Measurements from ENCODE around the gene KLHL29. TPM values are rescaled to one million over a fixed set of nuclear protein-coding genes. Genes with fewer than 3 reads are reported as not detected.

KLHL29 gene
- total and polyA plus RNA-seq, 8 donors = 1.8 to 10.5 (median 2.8) TPM

- no peak for DNase-seq
- Histone ChIP-seq H3K27ac (no peak overlapping the region), H3K4me1 (no peaks in the 10 kb centered on the region), H3K36me3 (no peaks in the 10 kb centered on the region), H3K4me3 (no peak overlapping the region), H3K9me3 (no peaks in the 10 kb centered on the region), H3K27me3 (peaks cover 0 to 31% of the 10 kb centered on the region in 2 donors)
- intact Hi-C loops (cut with DNase I) = no loop called here
- no peak for TF ChIP-seq CTCF (IDR thresholded peaks at IDR 0.05)
- ATAC-seq = no peak
Measured at GRCh38 chr2:23467618-23468017, 82.6 kb downstream of the KLHL29 start.

GRCh38 chr2:23468474-23469141, 83.6 kb downstream of the KLHL29 start:
- H3K4me1 ChIP-seq = no peaks in the 10 kb centered on the region
- no peak for ATAC-seq
- intact Hi-C loops (cut with DNase I) = no loop called here
- no peak for DNase-seq
- no peaks in the 10 kb centered on the region for H3K9me3 ChIP-seq
- H3K36me3 ChIP-seq = no peaks in the 10 kb centered on the region
- H3K27me3 ChIP-seq = peaks cover 0 to 38% of the 10 kb centered on the region in 2 donors
- H3K27ac ChIP-seq = no peak overlapping the region
- H3K4me3 ChIP-seq = no peak overlapping the region
- no peak for TF ChIP-seq CTCF (IDR thresholded peaks at IDR 0.05)

DNA sequence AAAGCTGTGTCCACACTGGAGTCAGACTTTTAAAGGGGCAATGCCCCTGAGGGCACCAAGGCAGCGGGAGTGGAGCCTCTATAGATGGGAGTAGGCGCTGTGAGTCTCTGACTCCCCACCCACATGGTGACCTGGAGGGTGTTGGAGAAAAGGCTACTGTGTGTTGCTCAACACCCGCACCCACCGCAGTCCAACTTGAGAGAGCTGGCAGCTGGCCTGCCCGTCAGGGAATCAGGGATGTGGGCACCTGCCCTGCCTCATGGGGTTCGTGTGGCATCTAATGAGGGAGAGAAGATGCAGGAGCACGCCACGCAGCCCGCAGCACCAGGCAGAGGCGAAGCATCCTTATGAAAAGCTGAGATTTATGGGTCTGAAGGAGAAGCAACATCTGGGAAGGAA, 84.2 kb downstream of the KLHL29 start:
- H3K4me3 ChIP-seq = no peak overlapping the region

GRCh38 chr2:23475036-23475435, 90.1 kb downstream of the KLHL29 start:
- intact Hi-C loops (cut with DNase I) = no loop called here
- ATAC-seq (no peak), DNase-seq (peak in 1 of 4 donors; percentile 9)
- H3K9me3 ChIP-seq = no peaks in the 10 kb centered on the region
- H3K27ac ChIP-seq = no peak overlapping the region
- no peak overlapping the region for H3K4me3 ChIP-seq
- TF ChIP-seq CTCF (IDR thresholded peaks at IDR 0.05) = no peak
- H3K36me3 ChIP-seq = no peaks in the 10 kb centered on the region
- no peaks in the 10 kb centered on the region for H3K4me1 ChIP-seq
- H3K27me3 ChIP-seq = peaks cover 0 to 41% of the 10 kb centered on the region in 2 donors

More for the DNA sequence above, 84.2 kb downstream of the KLHL29 start:
- no peaks in the 10 kb centered on the region for H3K9me3 ChIP-seq
- H3K27me3 ChIP-seq = peaks cover 0 to 39% of the 10 kb centered on the region in 2 donors
- no peaks in the 10 kb centered on the region for H3K36me3 ChIP-seq
- H3K27ac ChIP-seq = no peak overlapping the region
- ATAC-seq = no peak
- no peak for DNase-seq
- intact Hi-C loops (cut with DNase I) = no loop called here
- TF ChIP-seq CTCF (IDR thresholded peaks at IDR 0.05) = no peak
- no peaks in the 10 kb centered on the region for H3K4me1 ChIP-seq

GRCh38 chr2:23475473-23475872, 90.5 kb downstream of the KLHL29 start:
- no peak for TF ChIP-seq CTCF (IDR thresholded peaks at IDR 0.05)
- Histone ChIP-seq H3K27me3 (peaks cover 0 to 41% of the 10 kb centered on the region in 2 donors), H3K36me3 (no peaks in the 10 kb centered on the region), H3K4me3 (no peak overlapping the region), H3K9me3 (no peaks in the 10 kb centered on the region), H3K27ac (no peak overlapping the region), H3K4me1 (no peaks in the 10 kb centered on the region)
- no peak for ATAC-seq
- intact Hi-C loops (cut with DNase I) = no loop called here
- peak in 1 of 4 donors; percentile 10 for DNase-seq
